IMR-90 (cell line): ENCODE measurements around the gene GATA3. TPM values are rescaled to one million over a fixed set of nuclear protein-coding genes. Genes with fewer than 3 reads are reported as not detected.

Experiments used
- ATAC-seq: fragments of 200-7000 bp; cut with Tn5 transposase; 2 replicates; pipeline ENCODE4 v1.9.1; 2020; ENCODE audit warnings: low read depth, mild to moderate bottlenecking, moderate library complexity
- BruUV-seq: library from RNA; stranded (reverse); fragments of 400-500 nt; replicated peaks from 2 replicates; lab custom pipeline; 2021; lab: Mats Ljungman, UMichigan
- CTCF ChIA-PET: fragments of 300-600 bp; formaldehyde crosslinking; extraction: SDS; loops from one replicate; lab custom pipeline; 2021; ENCODE audit warnings: antibody characterized with exemption; lab: Yijun Ruan, JAX
- POLR2A ChIA-PET: fragments of 300-600 bp; sonication (Branson Sonifier 250); formaldehyde crosslinking; loops from one replicate; lab custom pipeline; 2022; ENCODE audit warnings: antibody characterized with exemption; ENCODE audit not compliant: unreplicated experiment; lab: Charles Lee
- DNase-seq: peaks from one replicate; pipeline ENCODE4 v3.0.0; 2013
- H2AFZ ChIP-seq: replicated peaks from 2 replicates; pipeline ENCODE3; 2013; ENCODE audit warnings: low read length, mild to moderate bottlenecking; ENCODE audit not compliant: poor library complexity
- H2AK5ac ChIP-seq: 2 replicates; pipeline ENCODE4 v1.6.1; 2013; ENCODE audit warnings: low read depth, low read length, inconsistent platforms
- H2AK9ac ChIP-seq: replicated peaks from 2 replicates; pipeline ENCODE3; 2013; ENCODE audit warnings: mild to moderate bottlenecking, low read depth, low read length, moderate library complexity; ENCODE audit not compliant: poor library complexity
- H2BK120ac ChIP-seq: 2 replicates; pipeline ENCODE4 v1.6.1; 2013; ENCODE audit warnings: low read depth, low read length, inconsistent platforms
- H2BK15ac ChIP-seq: 3 replicates; pipeline ENCODE4 v1.6.1; 2013; ENCODE audit warnings: low read depth, low read length, inconsistent platforms
- H2BK20ac ChIP-seq: 2 replicates; pipeline ENCODE4 v1.6.1; 2013; ENCODE audit warnings: low read depth, mild to moderate bottlenecking, inconsistent platforms, low read length, moderate library complexity
- H2BK5ac ChIP-seq: 2 replicates; pipeline ENCODE4 v1.6.1; 2013; ENCODE audit warnings: mild to moderate bottlenecking, low read depth, low read length, inconsistent platforms; ENCODE audit not compliant: poor library complexity, severe bottlenecking
- H3K14ac ChIP-seq: replicated peaks from 2 replicates; pipeline ENCODE4 v1.6.1; 2013; ENCODE audit warnings: low read depth, low read length, inconsistent platforms
- H3K18ac ChIP-seq: 2 replicates; pipeline ENCODE4 v1.6.1; 2013; ENCODE audit warnings: low read depth, low read length, control low read depth
- H3K23ac ChIP-seq: 2 replicates; pipeline ENCODE4 v1.6.1; 2013; ENCODE audit warnings: low read depth, low read length, inconsistent platforms
- H3K27ac ChIP-seq: 2 replicates; pipeline ENCODE4 v1.5.1; 2013; ENCODE audit warnings: mild to moderate bottlenecking, control low read depth, low read length; ENCODE audit not compliant: insufficient read depth
- H3K27me3 ChIP-seq: 2 replicates; pipeline ENCODE4 v1.6.1; 2013; ENCODE audit warnings: low read length; ENCODE audit not compliant: control insufficient read depth, insufficient read depth
- H3K36me3 ChIP-seq: 2 replicates; pipeline ENCODE4 v1.6.1; 2013; ENCODE audit warnings: low read length, mixed read lengths; ENCODE audit not compliant: control insufficient read depth, insufficient read depth
- H3K4ac ChIP-seq: 2 replicates; pipeline ENCODE4 v1.6.1; 2013; ENCODE audit warnings: low read depth, low read length, inconsistent platforms
- H3K4me1 ChIP-seq: 2 replicates; pipeline ENCODE4 v1.6.1; 2013; ENCODE audit warnings: low read length, mixed read lengths; ENCODE audit not compliant: control insufficient read depth, insufficient read depth
- H3K4me2 ChIP-seq: 2 replicates; pipeline ENCODE4 v1.6.1; 2013; ENCODE audit warnings: low read depth, mild to moderate bottlenecking, control low read depth, low read length, moderate library complexity
- H3K4me3 ChIP-seq: 2 replicates; pipeline ENCODE4 v1.5.1; 2013; ENCODE audit warnings: low read depth, mild to moderate bottlenecking, control low read depth, low read length, moderate library complexity; ENCODE audit not compliant: insufficient read depth
- H3K56ac ChIP-seq: 2 replicates; pipeline ENCODE4 v1.6.1; 2013; ENCODE audit warnings: low read length, inconsistent platforms; ENCODE audit not compliant: insufficient read depth; ENCODE audit errors: extremely low read depth
- H3K79me1 ChIP-seq, 2 experiments: 2 replicates each; pipeline ENCODE4 v1.6.1; 2013; ENCODE audit warnings: low read length in 2 of 2, inconsistent platforms in 1 of 2, low read depth in 1 of 2
- H3K9ac ChIP-seq: 2 replicates; pipeline ENCODE4 v1.6.1; 2013; ENCODE audit warnings: low read depth, low read length, control low read depth
- H3K9me1 ChIP-seq: 2 replicates; pipeline ENCODE4 v1.6.1; 2013; ENCODE audit warnings: low read length, inconsistent platforms; ENCODE audit not compliant: insufficient read depth
- H3K9me3 ChIP-seq: 2 replicates; pipeline ENCODE4 v1.6.1; 2013; ENCODE audit warnings: low read length; ENCODE audit not compliant: control insufficient read depth, insufficient read depth
- H4K20me1 ChIP-seq: 2 replicates; pipeline ENCODE4 v1.6.1; 2013; ENCODE audit warnings: low read length, inconsistent platforms; ENCODE audit not compliant: insufficient read depth
- H4K5ac ChIP-seq: 2 replicates; pipeline ENCODE4 v1.6.1; 2013; ENCODE audit warnings: mild to moderate bottlenecking, low read depth, low read length, control low read depth
- H4K8ac ChIP-seq, 2 experiments: 2 replicates each; pipeline ENCODE4 v1.6.1; 2013; ENCODE audit warnings: low read depth in 2 of 2, low read length in 2 of 2, control low read depth in 1 of 2, inconsistent platforms in 1 of 2
- H4K91ac ChIP-seq: 2 replicates; pipeline ENCODE4 v1.6.1; 2013; ENCODE audit warnings: low read depth, low read length, inconsistent platforms; ENCODE audit not compliant: insufficient read depth
- BHLHE40 ChIP-seq: fragments of 150-350 bp; IDR thresholded peaks from 2 replicates; pipeline ENCODE4 v1.6.1; 2016; ENCODE audit warnings: mild to moderate bottlenecking, low read depth, low read length
- CEBPB ChIP-seq: IDR thresholded peaks from 2 replicates; pipeline ENCODE4 v1.6.1; 2012; ENCODE audit warnings: low read depth, low read length, improper control_type of control experiment
- CHD1 ChIP-seq: IDR thresholded peaks from 2 replicates; pipeline ENCODE4 v1.6.1; 2012; ENCODE audit warnings: low read depth, low read length, improper control_type of control experiment
- ELK1 ChIP-seq: fragments of 150-350 bp; IDR thresholded peaks from 2 replicates; pipeline ENCODE4 v1.6.1; 2016; ENCODE audit warnings: low read depth, mild to moderate bottlenecking, low read length, moderate library complexity, borderline replicate concordance
- FOS ChIP-seq: fragments of 150-350 bp; IDR thresholded peaks from 2 replicates; pipeline ENCODE4 v1.6.1; 2016; ENCODE audit warnings: low read depth, low read length
- MAFK ChIP-seq: IDR thresholded peaks from 2 replicates; pipeline ENCODE4 v1.6.1; 2012; ENCODE audit warnings: low read depth, low read length, improper control_type of control experiment
- MAZ ChIP-seq: IDR thresholded peaks from 2 replicates; pipeline ENCODE4 v1.6.1; 2012; ENCODE audit warnings: low read depth, mild to moderate bottlenecking, low read length, improper control_type of control experiment, moderate library complexity, borderline replicate concordance
- MXI1 ChIP-seq: IDR thresholded peaks from 2 replicates; pipeline ENCODE4 v1.6.1; 2012; ENCODE audit warnings: low read depth, mild to moderate bottlenecking, low read length, moderate library complexity, borderline replicate concordance
- NFE2L2 ChIP-seq: fragments of 150-350 bp; IDR thresholded peaks from 2 replicates; pipeline ENCODE4 v1.6.1; 2016; ENCODE audit warnings: low read depth, mild to moderate bottlenecking, low read length
- POLR2A ChIP-seq: IDR thresholded peaks from 2 replicates; pipeline ENCODE4 v1.6.1; 2012; ENCODE audit warnings: mild to moderate bottlenecking, low read depth, low read length
- RAD21 ChIP-seq: IDR thresholded peaks from 2 replicates; pipeline ENCODE4 v1.6.1; 2012; ENCODE audit warnings: low read length, improper control_type of control experiment
- RCOR1 ChIP-seq: IDR thresholded peaks from 2 replicates; pipeline ENCODE4 v1.6.1; 2012; ENCODE audit warnings: mild to moderate bottlenecking, low read length, improper control_type of control experiment; ENCODE audit not compliant: insufficient replicate concordance
- RFX5 ChIP-seq: IDR thresholded peaks from 2 replicates; pipeline ENCODE4 v1.8.0; 2012; ENCODE audit warnings: low read depth, mild to moderate bottlenecking, low read length, moderate library complexity
- SMC3 ChIP-seq: fragments of 150-350 bp; IDR thresholded peaks from 2 replicates; pipeline ENCODE4 v1.6.1; 2016; ENCODE audit warnings: low read depth, mild to moderate bottlenecking, antibody characterized with exemption, low read length, moderate library complexity
- WGBS, 2 experiments: methylation state at CpG; one replicate each; pipeline versions ENCODE4 v1.1.5 to v1.1.7; 2013; ENCODE audit warnings: missing lambda C conversion rate in 2 of 2; ENCODE audit not compliant: insufficient read length in 1 of 2; ENCODE audit errors: extremely low coverage in 2 of 2; 5-methylcytosine and 5-hydroxymethylcytosine counted together
- dilution Hi-C: fragments of 300-500 bp; cut with HindIII; formaldehyde crosslinking; loops from one replicate; pipeline ENCODE4 v1.14.3; 2018; ENCODE audit warnings: low sequenced_read_pairs; ENCODE audit not compliant: unreplicated experiment
- in situ Hi-C: fragments of 300-500 bp; cut with MboI; formaldehyde crosslinking; loops from 3 replicates; pipeline ENCODE4 v1.14.3; 2019; ENCODE audit warnings: low sequenced_read_pairs, inconsistent platforms, mixed read lengths
- intact Hi-C: fragments of 100-400 bp; cut with micrococcal nuclease; formaldehyde crosslinking; loops from 2 replicates; pipeline ENCODE4 v1.10.0; 2022
- polyA plus RNA-seq, 3 experiments: library from polyadenylated mRNA; depleted of rRNA; stranded (reverse); fragments of >200 nt; gene quantifications; 2 replicates each; pipeline ENCODE4 v1.2.3, GENCODE V29; 2012; ENCODE audit warnings: low replicate concordance in 1 of 3
- total RNA-seq: library from RNA; depleted of rRNA; stranded (reverse); fragments of >200 nt; gene quantifications from 2 replicates; pipeline ENCODE4 v1.2.3, GENCODE V29; 2012
- TF ChIP-seq, protein P1 (sequence below): conservative IDR thresholded peaks from 2 replicates; pipeline ENCODE4 v1.5.1; 2012; ENCODE audit warnings: mild to moderate bottlenecking, low read depth, low read length, improper control_type of control experiment
- TF ChIP-seq, protein P2 (sequence below): fragments of 150-350 bp; IDR thresholded peaks from 2 replicates; pipeline ENCODE4 v1.6.1; 2017; ENCODE audit warnings: mild to moderate bottlenecking, antibody characterized with exemption, low read length, low read depth

GATA3 gene
- total and polyA plus RNA-seq, 2 of the 4 experiments (the other 2 are of a cell fraction) = 0.21 TPM; not detected in 1

DNA sequence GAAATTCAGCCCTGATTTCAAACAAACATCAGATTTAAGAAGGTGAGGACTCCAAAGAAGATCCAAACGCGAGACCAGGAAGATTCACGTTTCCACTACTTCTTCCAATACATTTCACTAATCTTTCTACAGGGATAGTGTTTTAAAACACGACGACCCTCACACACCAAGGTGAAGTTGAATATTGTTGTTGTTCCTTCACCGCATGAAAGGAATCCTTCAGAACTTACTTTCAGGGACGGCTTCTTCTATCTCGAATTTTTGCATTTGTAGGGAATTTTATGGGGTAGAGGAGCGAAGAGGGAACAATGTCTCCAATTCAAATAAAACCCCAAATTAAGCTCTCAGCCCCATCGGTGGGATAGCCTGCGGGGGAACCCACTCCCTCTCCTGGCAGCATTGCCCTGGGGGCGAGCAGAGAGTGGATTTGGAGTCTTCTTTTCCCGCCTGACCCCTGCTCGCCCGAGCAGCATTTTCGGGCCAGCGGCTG is 1.5 kb upstream of the GATA3 start:
- Histone ChIP-seq H3K18ac (no peak overlapping the region), H2AK9ac (peak overlapping the region; percentile 52), H3K4ac (no peak overlapping the region), H2BK20ac (no peak overlapping the region), H3K4me2 (peak overlapping the region; percentile 76), H3K27ac (no peak overlapping the region), H3K14ac (no peak overlapping the region), H2BK120ac (no peak overlapping the region), H3K4me3 (no peak overlapping the region), H2AFZ (peak overlapping the region; percentile 75), H3K27me3 (peaks cover 91% of the 10 kb centered on the region), H3K79me1 (no peaks in the 10 kb centered on the region), H2BK15ac (no peak overlapping the region), H2AK5ac (no peak overlapping the region), H4K8ac (no peak overlapping the region), H3K9ac (no peak overlapping the region), H4K91ac (no peak overlapping the region), H4K20me1 (no peaks in the 10 kb centered on the region), H4K5ac (no peak overlapping the region), H3K56ac (no peak overlapping the region), H2BK5ac (no peak overlapping the region), H3K9me3 (peaks cover 4% of the 10 kb centered on the region; the same call in 1 of the 2 replicates), H3K36me3 (no peaks in the 10 kb centered on the region), H3K4me1 (no peaks in the 10 kb centered on the region; the same call in 1 of the 2 replicates), H3K23ac (no peak overlapping the region), H3K9me1 (no peaks in the 10 kb centered on the region)
- in situ Hi-C loops = no loop called here
- dilution Hi-C loops = no loop called here
- CTCF ChIA-PET = interaction anchor here (0.6 to 0.8 kb wide), 3 partner anchors 19 to 1348 kb away, joined by 3 to 4 read pairs (median 3); no protein-coding TSS in a partner anchor
- ATAC-seq (no peak), DNase-seq (no peak)
- no CpG with 5 or more reads among the region's 17 CpGs for WGBS, 2 experiments
- BruUV-seq = no TSS peak
- intact Hi-C loops = loop anchor here (2.0 to 5.0 kb wide), 3 partner anchors 166 to 1156 kb away; no protein-coding TSS in a partner anchor
- TF ChIP-seq MAFK (no peak), POLR2A (no peak), BHLHE40 (no peak), FOS (no peak), NFE2L2 (no peak), MAZ (no peak), SMC3 (no peak), RCOR1 (no peak), RFX5 (no peak), ELK1 (no peak), RAD21 (no peak), CEBPB (no peak), CHD1 (no peak), MXI1 (no peak)
- TF ChIP-seq, protein P1, sequence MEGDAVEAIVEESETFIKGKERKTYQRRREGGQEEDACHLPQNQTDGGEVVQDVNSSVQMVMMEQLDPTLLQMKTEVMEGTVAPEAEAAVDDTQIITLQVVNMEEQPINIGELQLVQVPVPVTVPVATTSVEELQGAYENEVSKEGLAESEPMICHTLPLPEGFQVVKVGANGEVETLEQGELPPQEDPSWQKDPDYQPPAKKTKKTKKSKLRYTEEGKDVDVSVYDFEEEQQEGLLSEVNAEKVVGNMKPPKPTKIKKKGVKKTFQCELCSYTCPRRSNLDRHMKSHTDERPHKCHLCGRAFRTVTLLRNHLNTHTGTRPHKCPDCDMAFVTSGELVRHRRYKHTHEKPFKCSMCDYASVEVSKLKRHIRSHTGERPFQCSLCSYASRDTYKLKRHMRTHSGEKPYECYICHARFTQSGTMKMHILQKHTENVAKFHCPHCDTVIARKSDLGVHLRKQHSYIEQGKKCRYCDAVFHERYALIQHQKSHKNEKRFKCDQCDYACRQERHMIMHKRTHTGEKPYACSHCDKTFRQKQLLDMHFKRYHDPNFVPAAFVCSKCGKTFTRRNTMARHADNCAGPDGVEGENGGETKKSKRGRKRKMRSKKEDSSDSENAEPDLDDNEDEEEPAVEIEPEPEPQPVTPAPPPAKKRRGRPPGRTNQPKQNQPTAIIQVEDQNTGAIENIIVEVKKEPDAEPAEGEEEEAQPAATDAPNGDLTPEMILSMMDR = no peak
- TF ChIP-seq, protein P2, sequence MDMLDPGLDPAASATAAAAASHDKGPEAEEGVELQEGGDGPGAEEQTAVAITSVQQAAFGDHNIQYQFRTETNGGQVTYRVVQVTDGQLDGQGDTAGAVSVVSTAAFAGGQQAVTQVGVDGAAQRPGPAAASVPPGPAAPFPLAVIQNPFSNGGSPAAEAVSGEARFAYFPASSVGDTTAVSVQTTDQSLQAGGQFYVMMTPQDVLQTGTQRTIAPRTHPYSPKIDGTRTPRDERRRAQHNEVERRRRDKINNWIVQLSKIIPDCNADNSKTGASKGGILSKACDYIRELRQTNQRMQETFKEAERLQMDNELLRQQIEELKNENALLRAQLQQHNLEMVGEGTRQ = no peak
- POLR2A ChIA-PET = no interaction called here
